Activated CD4-positive, alpha-beta T cell treated with anti-CD3 and anti-CD28 coated beads for 36 hours (primary cell): ENCODE results near the gene OR5C1. TPM values are rescaled to one million over a fixed set of nuclear protein-coding genes. Genes with fewer than 3 reads are reported as not detected.

ENCODE experiments used
- ATAC-seq: fragments of 200-7000 bp; cut with Tn5 transposase; one replicate; pipeline ENCODE4 v1.10.0; 2021; ENCODE audit warnings: mild to moderate bottlenecking, moderate library complexity
- CTCF ChIA-PET: fragments of 350-600 bp; sonication (Branson Sonifier 250); formaldehyde crosslinking; loops from one replicate; lab custom pipeline; 2021; ENCODE audit warnings: antibody characterized with exemption; lab: Charles Lee
- POLR2A ChIA-PET: fragments of 350-600 bp; sonication (Branson Sonifier 250); formaldehyde crosslinking; loops from one replicate; lab custom pipeline; 2021; ENCODE audit warnings: antibody characterized with exemption, inconsistent platforms; lab: Charles Lee
- DNase-seq: peaks from one replicate; pipeline ENCODE4 v3.0.0-alpha.2; 2020
- H3K27ac Mint-ChIP-seq: one replicate; pipeline ENCODE4 v1.8.0; 2021; ENCODE audit warnings: mixed read lengths
- H3K27me3 Mint-ChIP-seq: one replicate; pipeline ENCODE4 v1.8.0; 2021; ENCODE audit warnings: mixed read lengths
- H3K36me3 Mint-ChIP-seq: one replicate; pipeline ENCODE4 v1.8.0; 2021; ENCODE audit warnings: low read depth, mixed read lengths
- H3K4me1 Mint-ChIP-seq: one replicate; pipeline ENCODE4 v1.8.0; 2021; ENCODE audit warnings: mixed read lengths
- H3K4me3 Mint-ChIP-seq: one replicate; pipeline ENCODE4 v1.8.0; 2021; ENCODE audit warnings: mild to moderate bottlenecking, moderate library complexity, mixed read lengths
- H3K9me3 Mint-ChIP-seq: one replicate; pipeline ENCODE4 v1.8.0; 2021; ENCODE audit warnings: low read depth, mixed read lengths
- intact Hi-C, 2 experiments: fragments of 100-400 bp; cut with DNase I in 1 of 2; cut with micrococcal nuclease in 1 of 2; formaldehyde crosslinking; loops; one replicate each; pipeline versions ENCODE4 v1.14.2 to v1.15.1; 2022 to 2024; cut with DNase I, micrococcal nuclease
- total RNA-seq, 2 experiments: library from RNA; stranded (reverse); gene quantifications; one replicate each; pipeline ENCODE4 v1.2.3, GENCODE V29; 2021

OR5C1 gene
- total RNA-seq, 2 experiments from 2014 or later: not detected

- Mint-ChIP-seq H3K27ac (no peak overlapping the region), H3K36me3 (peaks cover 6% of the 10 kb centered on the region), H3K27me3 (no peaks in the 10 kb centered on the region), H3K9me3 (peaks cover 7% of the 10 kb centered on the region), H3K4me1 (peaks cover 29% of the 10 kb centered on the region), H3K4me3 (no peak overlapping the region)
- CTCF ChIA-PET: interaction anchor here (0.6 to 2.3 kb wide), 16 partner anchors 13 to 712 kb away, joined by 3 to 13 read pairs (median 4); partner anchors contain the start of gene PDCL
- intact Hi-C loops: loop anchor here (1.0 to 2.0 kb wide), 7 partner anchors 312 to 712 kb away; no protein-coding TSS in a partner anchor
- POLR2A ChIA-PET: no interaction called here
- DNase-seq: peak; percentile 86
- ATAC-seq: peak; percentile 45
Observed at GRCh38 chr9:122810306-122810946, 21.7 kb downstream of the OR5C1 start.

- DNase-seq (no peak), ATAC-seq (no peak)
- H3K9me3 Mint-ChIP-seq: no peaks in the 10 kb centered on the region
- H3K4me1 Mint-ChIP-seq: peaks cover 34% of the 10 kb centered on the region
- intact Hi-C loops: loop anchor here in 1 of 2 experiments (1.0 kb wide), 1 partner anchor 11 kb away; no protein-coding TSS in a partner anchor
- peaks cover 8% of the 10 kb centered on the region for H3K36me3 Mint-ChIP-seq
- ChIA-PET POLR2A (no interaction called here), CTCF (interaction anchor here (0.5 kb wide), 1 partner anchor 14 kb away, joined by 4 read pairs; no protein-coding TSS in a partner anchor)
- no peak overlapping the region for H3K27ac Mint-ChIP-seq
- H3K27me3 Mint-ChIP-seq: no peaks in the 10 kb centered on the region
- H3K4me3 Mint-ChIP-seq: no peak overlapping the region
Observed at GRCh38 chr9:122812736-122813135, 24.0 kb downstream of the OR5C1 start.

DNA sequence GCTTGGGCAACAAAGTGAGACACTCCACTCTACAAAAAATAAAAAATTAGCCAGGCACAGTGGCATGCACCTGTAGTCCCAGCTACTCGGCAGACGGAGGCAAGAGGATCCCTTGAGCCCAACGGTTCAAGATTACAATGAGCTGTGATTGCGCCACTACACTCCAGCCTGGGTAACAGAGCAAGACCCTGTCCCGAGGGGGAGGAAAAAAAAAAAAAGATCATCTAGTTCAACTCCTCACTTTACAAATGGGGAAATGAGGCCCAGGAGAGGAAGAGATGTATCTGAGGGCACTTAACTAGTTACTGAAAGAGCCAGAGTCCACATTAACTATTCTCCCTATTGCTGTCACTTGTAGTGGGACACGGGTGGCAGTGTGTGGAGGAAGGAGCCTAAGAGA lies 25.8 kb downstream of the OR5C1 start:
- Mint-ChIP-seq H3K4me1 (peaks cover 25% of the 10 kb centered on the region), H3K27me3 (no peaks in the 10 kb centered on the region), H3K9me3 (no peaks in the 10 kb centered on the region), H3K36me3 (peaks cover 11% of the 10 kb centered on the region), H3K27ac (peak overlapping the region; percentile 27), H3K4me3 (no peak overlapping the region)
- intact Hi-C loops: no loop called here
- ATAC-seq: no peak
- no peak for DNase-seq
- ChIA-PET CTCF (interaction anchor here (0.6 to 1.4 kb wide), 3 partner anchors 14 to 825 kb away, joined by 3 read pairs; partner anchors contain the start of gene PDCL), POLR2A (no interaction called here)

DNA sequence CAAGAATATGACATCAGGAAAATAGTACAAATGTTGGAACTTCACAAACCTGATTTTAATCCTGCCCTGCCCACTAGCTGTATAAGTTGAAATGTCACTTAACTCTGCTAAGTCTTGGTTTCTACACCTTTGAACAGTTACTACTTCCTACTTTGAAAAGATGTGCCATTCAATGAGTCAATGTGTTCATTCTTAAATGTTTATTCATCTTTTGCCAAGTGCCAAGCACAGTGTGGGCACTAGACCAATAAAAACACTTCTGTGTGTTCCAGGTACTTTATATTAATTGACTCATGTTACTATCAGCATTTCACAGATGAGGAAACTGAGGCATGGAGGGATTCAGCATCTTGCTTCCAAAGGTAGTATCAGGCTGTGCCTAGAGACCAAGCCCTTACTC lies 26.8 kb downstream of the OR5C1 start:
- Mint-ChIP-seq H3K27ac (peak overlapping the region; percentile 85), H3K4me3 (peak overlapping the region; percentile 59), H3K36me3 (peaks cover 18% of the 10 kb centered on the region), H3K27me3 (no peaks in the 10 kb centered on the region), H3K9me3 (no peaks in the 10 kb centered on the region), H3K4me1 (peaks cover 34% of the 10 kb centered on the region)
- ChIA-PET POLR2A (interaction anchor here (1.6 kb wide), 1 partner anchor 13 kb away, joined by 4 read pairs; the partner anchor contains the start of gene PDCL), CTCF (interaction anchor here (0.6 to 1.9 kb wide), 5 partner anchors 10 to 533 kb away, joined by 3 to 6 read pairs (median 3); partner anchors contain the start of gene PDCL)
- DNase-seq (no peak), ATAC-seq (peak; percentile 55)
- intact Hi-C loops: no loop called here

- Mint-ChIP-seq H3K4me3 (peak overlapping the region; percentile 59), H3K36me3 (peaks cover 21% of the 10 kb centered on the region), H3K4me1 (peaks cover 37% of the 10 kb centered on the region), H3K27ac (peak overlapping the region; percentile 85), H3K27me3 (no peaks in the 10 kb centered on the region), H3K9me3 (no peaks in the 10 kb centered on the region)
- DNase-seq (peak; percentile 62), ATAC-seq (peak; percentile 78)
- intact Hi-C loops: no loop called here
- POLR2A ChIA-PET: interaction anchor here (0.6 to 1.6 kb wide), 3 partner anchors 9 to 16 kb away, joined by 4 to 6 read pairs (median 5); partner anchors contain the start of gene PDCL
- CTCF ChIA-PET: interaction anchor here (0.6 to 1.9 kb wide), 4 partner anchors 9 to 533 kb away, joined by 3 to 6 read pairs (median 3); no protein-coding TSS in a partner anchor
Observed at GRCh38 chr9:122816163-122816867, 27.6 kb downstream of the OR5C1 start.

DNA sequence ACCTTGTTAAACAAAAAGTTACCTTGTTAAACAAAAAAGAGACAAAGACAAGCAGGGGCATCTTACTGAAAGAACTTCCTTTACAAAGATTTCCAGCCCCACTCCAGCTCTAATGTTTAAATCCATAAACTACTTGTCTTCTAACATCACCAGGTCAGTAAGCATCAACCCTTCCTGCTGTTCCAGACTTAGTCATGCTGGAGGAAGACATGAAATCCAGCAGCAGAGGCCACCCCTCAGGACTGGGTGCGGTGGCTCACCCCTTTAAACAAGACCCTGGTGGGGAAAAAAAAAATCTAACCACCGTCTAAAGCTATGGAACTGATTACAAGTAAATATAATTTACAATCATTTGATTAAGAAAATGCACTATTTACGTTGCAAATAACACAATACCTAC lies 30.6 kb downstream of the OR5C1 start:
- ATAC-seq: no peak
- H3K4me3 Mint-ChIP-seq: no peak overlapping the region
- no peaks in the 10 kb centered on the region for H3K9me3 Mint-ChIP-seq
- no peaks in the 10 kb centered on the region for H3K27me3 Mint-ChIP-seq
- H3K36me3 Mint-ChIP-seq: peaks cover 33% of the 10 kb centered on the region
- H3K27ac Mint-ChIP-seq: no peak overlapping the region
- CTCF ChIA-PET: interaction anchor here (0.6 to 0.9 kb wide), 2 partner anchors 19 to 496 kb away, joined by 3 read pairs; no protein-coding TSS in a partner anchor
- no peak for DNase-seq
- intact Hi-C loops: no loop called here
- POLR2A ChIA-PET: no interaction called here
- peaks cover 47% of the 10 kb centered on the region for H3K4me1 Mint-ChIP-seq

DNA sequence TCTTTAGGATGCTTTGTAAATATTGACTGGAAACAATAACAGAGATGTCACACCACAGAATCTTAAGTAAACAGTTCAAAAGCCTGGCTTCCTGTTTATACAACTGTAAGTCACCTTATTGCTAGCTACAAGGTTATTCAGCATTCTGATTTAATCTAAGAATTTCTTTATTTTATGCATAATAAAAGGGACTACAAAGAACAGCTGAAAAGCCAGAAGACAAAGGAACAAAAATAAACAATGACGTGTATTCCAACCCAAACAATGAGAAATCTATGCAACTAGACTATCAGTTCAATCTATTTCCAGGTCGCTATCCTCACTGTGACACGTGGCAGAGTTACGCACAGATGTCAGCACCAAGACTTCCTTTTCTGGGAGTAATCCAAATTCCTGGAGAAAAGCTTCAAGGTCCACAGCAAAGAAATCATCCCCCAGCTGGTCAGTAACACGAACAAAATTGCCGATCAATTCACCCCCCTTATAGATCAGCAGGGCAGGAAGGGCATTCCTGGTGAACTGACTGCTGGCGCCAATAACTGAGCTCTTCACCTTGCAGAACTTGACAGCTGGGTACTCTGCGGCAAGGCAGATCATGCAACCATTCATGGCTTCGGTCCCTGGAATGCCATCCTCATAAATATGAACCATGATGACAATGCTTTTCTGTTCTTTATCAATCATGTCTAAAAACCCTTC lies 31.2 kb downstream of the OR5C1 start:
- no peak overlapping the region for H3K4me3 Mint-ChIP-seq
- H3K36me3 Mint-ChIP-seq: peaks cover 39% of the 10 kb centered on the region

GRCh38 chr9:122820490-122820845 lies 31.7 kb downstream of the OR5C1 start:
- DNase-seq (no peak), ATAC-seq (no peak)
- H3K27me3 Mint-ChIP-seq: no peaks in the 10 kb centered on the region
- peaks cover 40% of the 10 kb centered on the region for H3K36me3 Mint-ChIP-seq
- intact Hi-C loops: no loop called here
- CTCF ChIA-PET: interaction anchor here (0.6 to 1.1 kb wide), 3 partner anchors 42 to 533 kb away, joined by 3 read pairs; partner anchors contain the start of gene RABGAP1
- POLR2A ChIA-PET: interaction anchor here (0.6 kb wide), 1 partner anchor 78 kb away, joined by 3 read pairs; no protein-coding TSS in a partner anchor
- peak overlapping the region; percentile 38 for H3K27ac Mint-ChIP-seq
- no peak overlapping the region for H3K4me3 Mint-ChIP-seq
- H3K9me3 Mint-ChIP-seq: no peaks in the 10 kb centered on the region
- peaks cover 51% of the 10 kb centered on the region for H3K4me1 Mint-ChIP-seq

More for the DNA sequence above, 31.2 kb downstream of the OR5C1 start:
- Mint-ChIP-seq H3K27me3 (no peaks in the 10 kb centered on the region), H3K27ac (peak overlapping the region; percentile 38), H3K4me1 (peaks cover 50% of the 10 kb centered on the region), H3K9me3 (no peaks in the 10 kb centered on the region)
- DNase-seq (no peak), ATAC-seq (no peak)
- intact Hi-C loops: no loop called here
- ChIA-PET POLR2A (no interaction called here), CTCF (interaction anchor here (0.9 to 1.1 kb wide), 3 partner anchors 18 to 121 kb away, joined by 3 read pairs; partner anchors contain the start of gene RABGAP1)

DNA sequence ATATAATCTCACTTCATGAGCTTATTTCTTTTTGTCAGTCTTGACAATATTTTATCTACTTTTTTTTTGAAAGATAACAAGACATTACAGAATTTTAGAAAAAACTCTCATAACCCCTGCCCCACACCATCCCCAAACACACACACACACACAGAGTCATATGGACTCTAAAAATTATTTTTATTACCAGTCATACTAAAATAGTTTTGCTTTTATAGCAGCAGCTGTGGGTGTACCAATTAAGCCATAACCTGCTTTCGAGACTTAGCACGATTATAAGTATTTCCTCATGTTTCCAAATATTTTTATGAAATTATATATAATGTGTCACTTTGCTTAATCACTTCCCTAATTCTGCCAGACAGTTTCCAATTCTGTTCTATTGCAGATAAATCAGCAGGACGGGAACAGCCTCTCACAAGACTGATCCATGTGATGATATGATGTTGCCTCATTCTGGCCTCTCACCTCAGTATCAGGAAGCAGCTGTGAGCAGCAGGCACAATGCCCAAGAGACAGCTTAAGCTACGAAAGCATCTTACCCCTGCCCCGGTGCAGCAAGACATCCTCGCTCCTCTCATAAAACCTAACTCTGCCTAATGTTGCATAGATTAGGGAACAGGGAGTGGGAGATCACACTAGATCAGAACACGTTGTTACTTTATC lies 32.7 kb downstream of the OR5C1 start:
- ChIA-PET POLR2A (interaction anchor here (0.6 to 0.7 kb wide), 2 partner anchors 77 to 108 kb away, joined by 3 read pairs; no protein-coding TSS in a partner anchor), CTCF (interaction anchor here (0.6 kb wide), 1 partner anchor 532 kb away, joined by 3 read pairs; no protein-coding TSS in a partner anchor)
- H3K27ac Mint-ChIP-seq: peak overlapping the region; percentile 13
- ATAC-seq (no peak), DNase-seq (no peak)
- no peak overlapping the region for H3K4me3 Mint-ChIP-seq
- peaks cover 48% of the 10 kb centered on the region for H3K4me1 Mint-ChIP-seq
- intact Hi-C loops: no loop called here
- H3K9me3 Mint-ChIP-seq: no peaks in the 10 kb centered on the region
- H3K36me3 Mint-ChIP-seq: peaks cover 39% of the 10 kb centered on the region
- H3K27me3 Mint-ChIP-seq: no peaks in the 10 kb centered on the region

DNA sequence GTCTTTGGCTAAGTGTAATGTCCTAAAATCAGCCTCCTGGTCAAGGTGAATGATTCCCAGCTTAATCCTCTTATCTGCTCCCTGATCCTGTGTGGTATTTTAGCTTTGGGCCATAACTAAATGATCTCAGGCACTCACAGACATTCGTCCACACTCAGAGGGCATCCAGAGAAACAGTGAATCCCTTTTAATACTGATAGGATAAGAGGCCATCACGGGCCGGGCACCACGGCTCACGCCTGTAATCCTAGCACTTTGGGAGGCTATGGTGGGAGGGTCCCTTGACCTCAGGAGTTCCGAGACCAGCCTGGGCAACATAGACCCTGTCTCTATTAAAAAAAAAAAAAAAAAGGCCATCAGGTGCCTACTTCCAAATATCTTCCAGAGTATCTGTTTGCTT lies 33.3 kb downstream of the OR5C1 start:
- Mint-ChIP-seq H3K27me3 (no peaks in the 10 kb centered on the region), H3K27ac (peak overlapping the region; percentile 13), H3K4me3 (no peak overlapping the region), H3K9me3 (no peaks in the 10 kb centered on the region), H3K36me3 (peaks cover 36% of the 10 kb centered on the region), H3K4me1 (peaks cover 48% of the 10 kb centered on the region)
- no peak for ATAC-seq
- POLR2A ChIA-PET: no interaction called here
- CTCF ChIA-PET: no interaction called here
- no peak for DNase-seq
- intact Hi-C loops: no loop called here
